Thoracic aorta (tissue), 2 donors: Measurements from ENCODE around the gene EEF1AKMT4. TPM values are rescaled to one million over a fixed set of nuclear protein-coding genes. Genes with fewer than 3 reads are reported as not detected.

ENCODE experiments used
- ATAC-seq: fragments of 150-250 bp; one replicate; pipeline ENCODE4 v1.8.0; 2017; ENCODE audit warnings: low read depth; ENCODE audit not compliant: insufficient number of reproducible peaks, low FRiP score
- DNase-seq: peaks from one replicate; pipeline ENCODE4 v3.0.0-alpha.2; 2020; ENCODE audit warnings: low spot score
- H3K27ac ChIP-seq, 2 donors: fragments of 200-600 bp; sonication (generic); 1 replicate in 1 of 2; 2 replicates in 1 of 2; pipeline ENCODE4 v1.5.1; 2016; ENCODE audit warnings: mild to moderate bottlenecking in 2 of 2, moderate library complexity in 2 of 2
- H3K27me3 ChIP-seq: fragments of 200-600 bp; sonication (generic); replicated peaks from 2 replicates; pipeline ENCODE4 v1.6.0; 2016; ENCODE audit warnings: mild to moderate bottlenecking; ENCODE audit not compliant: insufficient read depth
- H3K36me3 ChIP-seq: fragments of 200-600 bp; sonication (generic); one replicate; pipeline ENCODE4 v1.5.1; 2016
- H3K4me1 ChIP-seq, 2 donors: fragments of 200-600 bp; sonication (generic); 1 replicate in 1 of 2; 2 replicates in 1 of 2; pipeline versions ENCODE4 v1.5.1 to v1.6.0; 2016; ENCODE audit warnings: low read depth in 2 of 2, mild to moderate bottlenecking in 1 of 2; ENCODE audit not compliant: control insufficient read depth in 1 of 2
- H3K4me3 ChIP-seq: fragments of 200-600 bp; sonication (generic); 2 replicates; pipeline ENCODE4 v1.5.1; 2016; ENCODE audit warnings: mild to moderate bottlenecking
- H3K9me3 ChIP-seq: fragments of 200-600 bp; sonication (generic); 2 replicates; pipeline ENCODE4 v1.5.1; 2016
- total RNA-seq, 2 donors: library from RNA; depleted of rRNA; stranded (reverse); fragments of >200 nt; gene quantifications; one replicate each; pipeline versions ENCODE4 v1.1.0 to v1.2.3, GENCODE V29; 2016
- TF ChIP-seq, protein P1 (sequence below): fragments of 200-600 bp; sonication (generic); IDR thresholded peaks from one replicate; pipeline ENCODE4 v1.5.1; 2019; ENCODE audit warnings: antibody characterized with exemption

Gene EEF1AKMT4
- total RNA-seq, 2 donors from 2014 or later, result 3.8 to 4.0 TPM

- no peak for DNase-seq
- Histone ChIP-seq H3K4me3 (peak overlapping the region; percentile 92), H3K27ac (peak overlapping the region; percentile 31 to 54), H3K4me1 (peaks cover 13 to 17% of the 10 kb centered on the region in 2 donors), H3K36me3 (peaks cover 36% of the 10 kb centered on the region), H3K27me3 (no peaks in the 10 kb centered on the region), H3K9me3 (no peaks in the 10 kb centered on the region)
- ATAC-seq, result peak; percentile 1
- TF ChIP-seq, protein P1, sequence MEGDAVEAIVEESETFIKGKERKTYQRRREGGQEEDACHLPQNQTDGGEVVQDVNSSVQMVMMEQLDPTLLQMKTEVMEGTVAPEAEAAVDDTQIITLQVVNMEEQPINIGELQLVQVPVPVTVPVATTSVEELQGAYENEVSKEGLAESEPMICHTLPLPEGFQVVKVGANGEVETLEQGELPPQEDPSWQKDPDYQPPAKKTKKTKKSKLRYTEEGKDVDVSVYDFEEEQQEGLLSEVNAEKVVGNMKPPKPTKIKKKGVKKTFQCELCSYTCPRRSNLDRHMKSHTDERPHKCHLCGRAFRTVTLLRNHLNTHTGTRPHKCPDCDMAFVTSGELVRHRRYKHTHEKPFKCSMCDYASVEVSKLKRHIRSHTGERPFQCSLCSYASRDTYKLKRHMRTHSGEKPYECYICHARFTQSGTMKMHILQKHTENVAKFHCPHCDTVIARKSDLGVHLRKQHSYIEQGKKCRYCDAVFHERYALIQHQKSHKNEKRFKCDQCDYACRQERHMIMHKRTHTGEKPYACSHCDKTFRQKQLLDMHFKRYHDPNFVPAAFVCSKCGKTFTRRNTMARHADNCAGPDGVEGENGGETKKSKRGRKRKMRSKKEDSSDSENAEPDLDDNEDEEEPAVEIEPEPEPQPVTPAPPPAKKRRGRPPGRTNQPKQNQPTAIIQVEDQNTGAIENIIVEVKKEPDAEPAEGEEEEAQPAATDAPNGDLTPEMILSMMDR, result no peak
Measured at GRCh38 chr3:184299488-184300377, 50.3 kb downstream of the EEF1AKMT4 start.

- TF ChIP-seq, protein P1, result no peak
- peaks cover 36% of the 10 kb centered on the region for H3K36me3 ChIP-seq
- no peak for ATAC-seq
- H3K4me1 ChIP-seq, result peaks cover 13 to 17% of the 10 kb centered on the region in 2 donors
- no peak for DNase-seq
- H3K4me3 ChIP-seq, result peak overlapping the region; percentile 92
- no peak overlapping the region for H3K27ac ChIP-seq
- no peaks in the 10 kb centered on the region for H3K9me3 ChIP-seq
- no peaks in the 10 kb centered on the region for H3K27me3 ChIP-seq
Measured at GRCh38 chr3:184300378-184300720, 50.9 kb downstream of the EEF1AKMT4 start.

DNA sequence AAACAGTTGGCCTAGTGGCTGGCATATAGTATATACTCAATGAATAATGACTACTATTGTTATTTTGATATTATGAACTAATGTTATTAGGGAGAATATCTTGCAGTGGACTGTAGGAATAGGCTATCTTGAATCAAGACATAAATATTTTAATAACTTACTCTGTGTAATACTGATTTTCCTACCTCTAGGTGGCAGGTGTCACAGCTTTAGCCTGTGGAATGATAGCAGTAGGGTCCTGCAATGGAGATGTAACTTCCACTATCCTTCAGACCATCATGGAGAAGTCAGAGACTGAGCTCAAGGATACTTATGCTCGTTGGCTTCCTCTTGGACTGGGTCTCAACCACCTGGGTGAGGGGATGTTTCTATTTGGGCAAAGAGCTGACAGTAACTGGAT lies 56.1 kb downstream of the EEF1AKMT4 start:
- H3K27me3 ChIP-seq, result no peaks in the 10 kb centered on the region
- no peak overlapping the region for H3K27ac ChIP-seq
- ATAC-seq (no peak), DNase-seq (no peak)
- no peak overlapping the region for H3K4me3 ChIP-seq
- TF ChIP-seq, protein P1, result no peak
- H3K36me3 ChIP-seq, result peaks cover 64% of the 10 kb centered on the region
- no peaks in the 10 kb centered on the region for H3K9me3 ChIP-seq
- peaks cover 3 to 6% of the 10 kb centered on the region in 2 donors for H3K4me1 ChIP-seq

DNA sequence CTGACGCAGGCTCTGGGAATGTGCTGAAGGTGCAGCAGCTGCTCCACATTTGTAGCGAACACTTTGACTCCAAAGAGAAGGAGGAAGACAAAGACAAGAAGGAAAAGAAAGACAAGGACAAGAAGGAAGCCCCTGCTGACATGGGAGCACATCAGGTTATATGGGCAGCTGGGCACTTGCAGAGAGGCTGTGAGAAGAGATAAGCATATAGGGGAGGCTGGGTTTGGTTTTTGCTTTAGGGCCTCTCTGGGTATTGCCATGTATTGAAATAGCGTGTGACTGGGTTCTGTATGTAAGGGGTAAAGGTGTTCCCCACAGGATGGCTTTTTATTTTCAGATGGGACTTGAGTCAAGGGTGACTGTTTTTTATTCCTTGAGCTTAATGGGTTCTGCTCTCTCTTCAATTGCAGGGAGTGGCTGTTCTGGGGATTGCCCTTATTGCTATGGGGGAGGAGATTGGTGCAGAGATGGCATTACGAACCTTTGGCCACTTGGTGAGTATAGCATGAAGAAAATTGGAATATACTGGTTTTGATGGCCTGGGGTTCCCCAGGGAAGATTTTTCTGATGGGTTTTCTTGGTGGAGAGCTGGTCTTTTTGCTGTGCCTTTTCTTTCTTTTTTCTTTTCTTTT lies 57.0 kb downstream of the EEF1AKMT4 start:
- ATAC-seq (no peak), DNase-seq (no peak)
- Histone ChIP-seq H3K9me3 (no peaks in the 10 kb centered on the region), H3K36me3 (peaks cover 60% of the 10 kb centered on the region), H3K27me3 (no peaks in the 10 kb centered on the region), H3K4me3 (no peak overlapping the region), H3K4me1 (no peaks in the 10 kb centered on the region), H3K27ac (no peak overlapping the region)
- TF ChIP-seq, protein P1, result no peak

DNA sequence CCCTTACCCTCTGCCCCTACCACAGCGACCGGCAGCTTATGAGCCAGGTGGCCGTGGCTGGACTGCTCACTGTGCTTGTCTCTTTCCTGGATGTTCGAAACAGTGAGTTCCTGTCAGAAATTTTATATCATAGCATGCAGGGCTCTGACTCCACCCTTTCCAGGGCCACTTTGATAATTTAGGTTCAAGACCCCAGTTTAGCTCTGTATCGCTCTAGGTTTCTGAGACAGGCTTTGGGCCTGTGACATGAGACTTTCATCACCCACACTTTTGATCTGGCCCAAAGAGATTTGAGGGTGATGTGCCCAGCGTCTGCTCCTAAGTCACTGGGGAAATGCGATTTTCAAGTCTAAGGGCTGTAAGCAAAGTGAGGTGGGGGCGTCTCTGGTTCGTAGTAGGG lies 58.4 kb downstream of the EEF1AKMT4 start:
- Histone ChIP-seq H3K36me3 (peaks cover 46% of the 10 kb centered on the region), H3K4me3 (no peak overlapping the region), H3K27me3 (no peaks in the 10 kb centered on the region), H3K4me1 (no peaks in the 10 kb centered on the region), H3K9me3 (no peaks in the 10 kb centered on the region), H3K27ac (no peak overlapping the region)
- TF ChIP-seq, protein P1, result no peak
- ATAC-seq (no peak), DNase-seq (no peak)

Other genes with a start within 250 kb of the EEF1AKMT4 start
- gene ABCC5, start 231.8 kb upstream of the EEF1AKMT4 start, total RNA-seq, result 10 to 100 TPM; 20.8 to 26.2 TPM
- gene HTR3D, start 217.9 kb upstream of the EEF1AKMT4 start, total RNA-seq, result not detected
- gene HTR3C, start 196.6 kb upstream of the EEF1AKMT4 start, total RNA-seq, result not detected
- gene HTR3E, start 152.6 kb upstream of the EEF1AKMT4 start, total RNA-seq, result not detected
- gene EIF2B5, start 114.3 kb upstream of the EEF1AKMT4 start, total RNA-seq, result 10 to 100 TPM; 38.7 to 39.7 TPM
- 100 to 1,000 TPM in 1 of 2 donors, 10 to 100 TPM in 1; 50.5 to 102 TPM for gene DVL3, start 94.3 kb upstream of the EEF1AKMT4 start, total RNA-seq
- 100 to 1,000 TPM; 194 to 203 TPM for gene AP2M1, start 74.8 kb upstream of the EEF1AKMT4 start, total RNA-seq
- 10 to 100 TPM; 50.2 to 62.1 TPM for gene ABCF3, start 63.5 kb upstream of the EEF1AKMT4 start, total RNA-seq
- not detected for gene VWA5B2, start 20.1 kb upstream of the EEF1AKMT4 start, total RNA-seq
- gene ALG3, start 710 bp upstream of the EEF1AKMT4 start, total RNA-seq, result 10 to 100 TPM; 52.0 to 55.0 TPM
- not detected for gene CAMK2N2, start 11.9 kb downstream of the EEF1AKMT4 start, total RNA-seq
- not detected for gene ECE2, start 26.4 kb downstream of the EEF1AKMT4 start, total RNA-seq
- gene PSMD2, start 49.6 kb downstream of the EEF1AKMT4 start, total RNA-seq, result 100 to 1,000 TPM; 160 to 213 TPM
- gene EIF4G1, start 64.9 kb downstream of the EEF1AKMT4 start, total RNA-seq, result 100 to 1,000 TPM; 254 to 334 TPM
- gene FAM131A, start 87.9 kb downstream of the EEF1AKMT4 start, total RNA-seq, result 10 to 100 TPM; 55.4 to 91.8 TPM
- gene CLCN2, start 111.9 kb downstream of the EEF1AKMT4 start, total RNA-seq, result 1 to 10 TPM; 4.3 to 8.0 TPM
- gene POLR2H, start 112.0 kb downstream of the EEF1AKMT4 start, total RNA-seq, result 10 to 100 TPM; 49.5 to 53.7 TPM
- gene THPO, start 128.5 kb downstream of the EEF1AKMT4 start, total RNA-seq, result 1 to 10 TPM in 1 of 2 donors, not detected in 1; 1.1 TPM
- gene CHRD, start 130.4 kb downstream of the EEF1AKMT4 start, total RNA-seq, result 10 to 100 TPM; 19.5 to 21.7 TPM